DND-41 (cell line): ENCODE measurements around the gene SLC6A12.

ENCODE experiments used
- ATAC-seq: fragments of 200-7000 bp; cut with Tn5 transposase; 3 replicates; pipeline ENCODE4 v1.9.1; 2021; ENCODE audit warnings: low read depth; ENCODE audit not compliant: insufficient read depth
- DNase-seq: peaks from one replicate; pipeline ENCODE4 v3.0.0-alpha.2; 2020
- H2AFZ ChIP-seq: 2 replicates; pipeline ENCODE4 v1.6.0; 2012; ENCODE audit warnings: low read depth, low read length
- H3K27ac ChIP-seq: 2 replicates; pipeline ENCODE4 v1.5.1; 2012; ENCODE audit warnings: low read length, inconsistent platforms
- H3K27me3 ChIP-seq: fragments of 200-600 bp; sonication (generic); 2 replicates; pipeline ENCODE4 v1.6.0; 2012; ENCODE audit warnings: low read length, mild to moderate bottlenecking, inconsistent platforms; ENCODE audit not compliant: insufficient read depth, poor library complexity
- H3K36me3 ChIP-seq: 2 replicates; pipeline ENCODE4 v1.5.1; 2012; ENCODE audit warnings: low read length, inconsistent platforms; ENCODE audit not compliant: insufficient read depth
- H3K4me1 ChIP-seq: 2 replicates; pipeline ENCODE4 v1.5.1; 2012; ENCODE audit warnings: mild to moderate bottlenecking, low read length; ENCODE audit not compliant: insufficient read depth
- H3K4me2 ChIP-seq: 2 replicates; pipeline ENCODE4 v1.6.0; 2012; ENCODE audit warnings: mild to moderate bottlenecking, moderate library complexity, low read length, inconsistent platforms; ENCODE audit not compliant: insufficient read depth
- H3K4me3 ChIP-seq, 2 experiments: fragments of 200-600 bp in 1 of 2; shearing (Covaris generic) in 1 of 2; 2 replicates each; pipeline ENCODE4 v1.5.1; 2012 to 2016; ENCODE audit warnings: inconsistent platforms in 2 of 2, low read length in 2 of 2, mild to moderate bottlenecking in 2 of 2, low read depth in 1 of 2, moderate library complexity in 1 of 2
- H3K79me2 ChIP-seq: 2 replicates; pipeline ENCODE4 v1.6.0; 2012; ENCODE audit warnings: low read length, inconsistent platforms; ENCODE audit not compliant: insufficient read depth
- H3K9ac ChIP-seq: 2 replicates; pipeline ENCODE4 v1.6.0; 2012; ENCODE audit warnings: low read depth, mild to moderate bottlenecking, inconsistent platforms, low read length, moderate library complexity
- H3K9me3 ChIP-seq: 2 replicates; pipeline ENCODE4 v1.5.1; 2012; ENCODE audit warnings: low read length, moderate library complexity, mild to moderate bottlenecking, inconsistent platforms; ENCODE audit not compliant: insufficient read depth, severe bottlenecking
- H4K20me1 ChIP-seq: 2 replicates; pipeline ENCODE4 v1.6.0; 2012; ENCODE audit warnings: low read length; ENCODE audit not compliant: insufficient read depth
- CTCF ChIP-seq: IDR thresholded peaks from 2 replicates; pipeline ENCODE4 v1.5.1; 2012; ENCODE audit warnings: borderline replicate concordance, low read length, moderate library complexity, mild to moderate bottlenecking; ENCODE audit not compliant: poor library complexity, severe bottlenecking; ENCODE audit errors: extremely low read depth
- EZH2 ChIP-seq: IDR thresholded peaks from 3 replicates; pipeline ENCODE4 v1.6.1; 2012; ENCODE audit warnings: borderline replicate concordance, low read depth, mild to moderate bottlenecking, moderate library complexity, low read length, inconsistent platforms; ENCODE audit not compliant: severe bottlenecking

The SLC6A12 gene

GRCh38 chr12:176321-177181 is 37.4 kb downstream of the SLC6A12 start:
- Histone ChIP-seq H3K27ac (no peak overlapping the region), H3K4me3 (no peak overlapping the region), H3K79me2 (no peaks in the 10 kb centered on the region), H2AFZ (no peak overlapping the region), H3K36me3 (no peaks in the 10 kb centered on the region), H3K4me1 (no peaks in the 10 kb centered on the region), H3K9ac (no peak overlapping the region), H3K4me2 (no peak overlapping the region), H4K20me1 (no peaks in the 10 kb centered on the region), H3K27me3 (no peaks in the 10 kb centered on the region), H3K9me3 (no peaks in the 10 kb centered on the region)
- ATAC-seq, result no peak
- TF ChIP-seq CTCF (no peak), EZH2 (no peak)
- DNase-seq, result no peak

- H4K20me1 ChIP-seq, result no peaks in the 10 kb centered on the region
- no peak overlapping the region for H3K4me2 ChIP-seq
- no peak overlapping the region for H3K27ac ChIP-seq
- no peak overlapping the region for H3K9ac ChIP-seq
- H3K9me3 ChIP-seq, result no peaks in the 10 kb centered on the region
- DNase-seq (no peak), ATAC-seq (no peak)
- no peaks in the 10 kb centered on the region for H3K4me1 ChIP-seq
- no peaks in the 10 kb centered on the region for H3K79me2 ChIP-seq
- TF ChIP-seq CTCF (no peak), EZH2 (no peak)
- no peak overlapping the region for H2AFZ ChIP-seq
- H3K4me3 ChIP-seq, result no peak overlapping the region
- no peaks in the 10 kb centered on the region for H3K27me3 ChIP-seq
- no peaks in the 10 kb centered on the region for H3K36me3 ChIP-seq
Measured at GRCh38 chr12:175759-176158, 38.2 kb downstream of the SLC6A12 start.

GRCh38 chr12:175250-175649 is 38.7 kb downstream of the SLC6A12 start:
- TF ChIP-seq CTCF (no peak), EZH2 (no peak)
- no peaks in the 10 kb centered on the region for H3K36me3 ChIP-seq
- no peaks in the 10 kb centered on the region for H3K9me3 ChIP-seq
- H3K4me2 ChIP-seq, result no peak overlapping the region
- no peak overlapping the region for H3K27ac ChIP-seq
- H3K9ac ChIP-seq, result no peak overlapping the region
- DNase-seq (no peak), ATAC-seq (no peak)
- no peak overlapping the region for H2AFZ ChIP-seq
- no peaks in the 10 kb centered on the region for H3K79me2 ChIP-seq
- no peak overlapping the region for H3K4me3 ChIP-seq
- H4K20me1 ChIP-seq, result no peaks in the 10 kb centered on the region
- no peaks in the 10 kb centered on the region for H3K4me1 ChIP-seq
- H3K27me3 ChIP-seq, result no peaks in the 10 kb centered on the region

- no peak for DNase-seq
- TF ChIP-seq CTCF, result no peak
- TF ChIP-seq EZH2, result no peak
- no peaks in the 10 kb centered on the region for H3K4me1 ChIP-seq
Measured at GRCh38 chr12:174596-174995, 39.4 kb downstream of the SLC6A12 start.

More at GRCh38 chr12:174596-174995, 39.4 kb downstream of the SLC6A12 start:
- no peaks in the 10 kb centered on the region for H3K36me3 ChIP-seq
- H3K9me3 ChIP-seq, result no peaks in the 10 kb centered on the region
- no peak overlapping the region for H3K27ac ChIP-seq
- ATAC-seq, result no peak
- no peak overlapping the region for H3K4me2 ChIP-seq
- H4K20me1 ChIP-seq, result no peaks in the 10 kb centered on the region
- no peaks in the 10 kb centered on the region for H3K79me2 ChIP-seq
- H2AFZ ChIP-seq, result no peak overlapping the region
- no peaks in the 10 kb centered on the region for H3K27me3 ChIP-seq
- H3K9ac ChIP-seq, result no peak overlapping the region
- H3K4me3 ChIP-seq, result no peak overlapping the region
